H9 (cell line): ENCODE data around the gene F8A3. TPM values are rescaled to one million over a fixed set of nuclear protein-coding genes. Genes with fewer than 3 reads are reported as not detected.

ENCODE experiments used
- DNase-seq: peaks from one replicate; pipeline ENCODE4 v3.0.0-alpha.2; 2017
- H2AFZ ChIP-seq: one replicate; pipeline ENCODE4 v1.6.1; 2013; ENCODE audit warnings: mild to moderate bottlenecking, low read length, control low read depth, moderate library complexity
- H2AK5ac ChIP-seq: 2 replicates; pipeline ENCODE4 v1.6.1; 2013; ENCODE audit warnings: low read length, control low read depth, mixed read lengths; ENCODE audit not compliant: insufficient read length
- H2BK120ac ChIP-seq: one replicate; pipeline ENCODE4 v1.6.1; 2013; ENCODE audit warnings: low read depth, mild to moderate bottlenecking, low read length, control low read depth, inconsistent platforms; ENCODE audit not compliant: poor library complexity, severe bottlenecking
- H2BK12ac ChIP-seq: 2 replicates; pipeline ENCODE4 v1.6.1; 2013; ENCODE audit warnings: low read length, control low read depth, mixed read lengths, low read depth; ENCODE audit not compliant: insufficient read length
- H2BK15ac ChIP-seq: 2 replicates; pipeline ENCODE4 v1.6.1; 2013; ENCODE audit warnings: low read depth, low read length, control low read depth
- H2BK20ac ChIP-seq: one replicate; pipeline ENCODE4 v1.6.1; 2013; ENCODE audit warnings: low read depth, mild to moderate bottlenecking, low read length, control low read depth, inconsistent platforms; ENCODE audit not compliant: poor library complexity, severe bottlenecking
- H2BK5ac ChIP-seq: 2 replicates; pipeline ENCODE4 v1.6.1; 2013; ENCODE audit warnings: low read length, control low read depth, mixed read lengths; ENCODE audit not compliant: insufficient read length
- H3K14ac ChIP-seq: 2 replicates; pipeline ENCODE4 v1.6.1; 2013; ENCODE audit warnings: low read length, control low read depth; ENCODE audit not compliant: insufficient read depth
- H3K18ac ChIP-seq: 2 replicates; pipeline ENCODE4 v1.6.1; 2013; ENCODE audit warnings: low read depth, mild to moderate bottlenecking, mixed read lengths, low read length, control low read depth; ENCODE audit not compliant: insufficient read length
- H3K23ac ChIP-seq: 2 replicates; pipeline ENCODE4 v1.6.1; 2013; ENCODE audit warnings: low read length, control low read depth, mixed read lengths, low read depth; ENCODE audit not compliant: insufficient read length
- H3K23me2 ChIP-seq: 2 replicates; pipeline ENCODE4 v1.6.1; 2013; ENCODE audit warnings: low read depth, mild to moderate bottlenecking, mixed read lengths, low read length, control low read depth; ENCODE audit not compliant: insufficient read length, poor library complexity, severe bottlenecking
- H3K27ac ChIP-seq: 2 replicates; pipeline ENCODE4 v1.5.1; 2013; ENCODE audit warnings: low read length, control low read depth, mixed read lengths, low read depth; ENCODE audit not compliant: insufficient read length
- H3K27me3 ChIP-seq: 2 replicates; pipeline ENCODE4 v1.6.1; 2013; ENCODE audit warnings: low read length, control low read depth, inconsistent platforms; ENCODE audit not compliant: insufficient read depth
- H3K4ac ChIP-seq: 2 replicates; pipeline ENCODE4 v1.6.1; 2013; ENCODE audit warnings: low read depth, mild to moderate bottlenecking, control low read depth, inconsistent platforms, low read length, moderate library complexity
- H3K4me1 ChIP-seq: 2 replicates; pipeline ENCODE4 v1.6.1; 2013; ENCODE audit warnings: low read length, control low read depth, inconsistent platforms; ENCODE audit not compliant: insufficient read depth
- H3K4me2 ChIP-seq: 2 replicates; pipeline ENCODE4 v1.6.1; 2013; ENCODE audit warnings: low read length, control low read depth, mixed read lengths; ENCODE audit not compliant: insufficient read length, insufficient read depth
- H3K56ac ChIP-seq: 2 replicates; pipeline ENCODE4 v1.6.1; 2013; ENCODE audit warnings: low read depth, mild to moderate bottlenecking, mixed read lengths, low read length, control low read depth; ENCODE audit not compliant: insufficient read length
- H3K79me1 ChIP-seq: 2 replicates; pipeline ENCODE4 v1.6.1; 2013; ENCODE audit warnings: low read depth, mild to moderate bottlenecking, moderate library complexity, low read length, control low read depth, inconsistent platforms; ENCODE audit not compliant: insufficient read depth, poor library complexity, severe bottlenecking
- H3K79me2 ChIP-seq: 2 replicates; pipeline ENCODE4 v1.6.1; 2013; ENCODE audit warnings: low read length, control low read depth, inconsistent platforms; ENCODE audit not compliant: insufficient read depth
- H3K9ac ChIP-seq: 2 replicates; pipeline ENCODE4 v1.6.1; 2013; ENCODE audit warnings: low read length, control low read depth, mixed read lengths; ENCODE audit not compliant: insufficient read length; ENCODE audit errors: extremely low read depth
- H3K9me3 ChIP-seq: one replicate; pipeline ENCODE4 v1.6.1; 2013; ENCODE audit warnings: low read depth, low read length, inconsistent platforms; ENCODE audit not compliant: control insufficient read depth
- H3T11ph ChIP-seq: one replicate; pipeline ENCODE4 v1.6.1; 2013; ENCODE audit warnings: mild to moderate bottlenecking, low read length, control low read depth, inconsistent platforms
- H4K20me1 ChIP-seq: one replicate; pipeline ENCODE4 v1.6.1; 2013; ENCODE audit not compliant: control insufficient read depth, insufficient read length, insufficient read depth
- H4K5ac ChIP-seq: 2 replicates; pipeline ENCODE4 v1.6.1; 2013; ENCODE audit warnings: low read depth, mild to moderate bottlenecking, mixed read lengths, low read length, control low read depth; ENCODE audit not compliant: insufficient read length
- H4K8ac ChIP-seq: replicated peaks from 2 replicates; pipeline ENCODE4 v1.6.1; 2013; ENCODE audit warnings: low read length, control low read depth, mixed read lengths, low read depth; ENCODE audit not compliant: insufficient read length
- H4K91ac ChIP-seq: 2 replicates; pipeline ENCODE4 v1.6.1; 2013; ENCODE audit warnings: low read depth, mild to moderate bottlenecking, moderate library complexity, mixed read lengths, low read length, control low read depth; ENCODE audit not compliant: insufficient read length
- H3K27ac Mint-ChIP-seq, 3 experiments: 2 replicates in 2 of 3; 3 replicates in 1 of 3; pipeline ENCODE4 v1.8.0; 2020 to 2021; ENCODE audit warnings: mixed read lengths in 3 of 3, mild to moderate bottlenecking in 1 of 3, moderate library complexity in 1 of 3
- H3K27me3 Mint-ChIP-seq: 2 replicates; pipeline ENCODE4 v1.8.0; 2021; ENCODE audit warnings: low read depth, mild to moderate bottlenecking, moderate library complexity, mixed read lengths
- H3K36me3 Mint-ChIP-seq, 3 experiments: 2 replicates in 2 of 3; 3 replicates in 1 of 3; pipeline ENCODE4 v1.8.0; 2020 to 2021; ENCODE audit warnings: low read depth in 3 of 3, mixed read lengths in 3 of 3; ENCODE audit not compliant: insufficient read depth in 1 of 3
- H3K4me1 Mint-ChIP-seq, 2 experiments: 2 replicates each; pipeline ENCODE4 v1.8.0; 2020; ENCODE audit warnings: mixed read lengths in 2 of 2
- H3K4me3 Mint-ChIP-seq, 2 experiments: 2 replicates in 1 of 2; 3 replicates in 1 of 2; pipeline ENCODE4 v1.8.0; 2020 to 2021; ENCODE audit warnings: mild to moderate bottlenecking in 2 of 2, mixed read lengths in 2 of 2, moderate library complexity in 1 of 2
- H3K9me3 Mint-ChIP-seq, 2 experiments: 2 replicates in 1 of 2; 3 replicates in 1 of 2; pipeline ENCODE4 v1.8.0; 2020; ENCODE audit warnings: mild to moderate bottlenecking in 2 of 2, mixed read lengths in 2 of 2, moderate library complexity in 1 of 2
- WGBS: extraction: QIAGEN DNeasy Blood & Tissue Kit; methylation state at CpG from one replicate; pipeline ENCODE4 v1.1.7; 2013; ENCODE audit warnings: missing lambda C conversion rate, low lambda C conversion rate, mixed read lengths; ENCODE audit not compliant: insufficient read length; ENCODE audit errors: extremely low coverage; 5-methylcytosine and 5-hydroxymethylcytosine counted together
- total RNA-seq: library from RNA; stranded (reverse); gene quantifications from 2 replicates; pipeline ENCODE4 v1.2.1, GENCODE V29; 2021
- TF ChIP-seq, protein P1 (sequence below): fragments of 200-600 bp; sonication (generic); conservative IDR thresholded peaks from 3 replicates; pipeline ENCODE4 v1.8.0; 2021; ENCODE audit warnings: antibody characterized with exemption, mild to moderate bottlenecking

F8A3 gene
- total RNA-seq, 1 experiment from 2014 or later: 5.6 TPM

DNA sequence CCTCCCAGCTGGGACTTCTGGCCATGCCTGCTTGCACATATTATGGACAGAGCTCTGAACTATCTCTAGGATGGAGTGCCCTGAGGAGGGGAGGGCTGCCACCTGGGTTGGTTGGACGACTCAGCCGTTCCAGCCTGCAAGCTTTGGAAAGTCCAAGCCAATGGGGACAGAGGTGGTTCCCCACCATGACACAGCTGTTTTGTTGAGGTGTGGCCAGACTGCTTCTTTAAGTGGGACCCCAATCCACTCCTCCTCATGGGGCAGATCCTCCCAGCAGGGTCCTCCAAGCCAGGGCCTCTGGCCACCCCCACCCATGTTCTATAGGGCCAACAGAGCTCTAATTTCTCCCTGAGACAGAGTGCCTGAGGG is 22.7 kb downstream of the F8A3 start:
- H3K36me3 Mint-ChIP-seq: peaks cover 5 to 20% (median 7%) of the 10 kb centered on the region in 3 experiments; a peak in 6 of 7 replicates
- Histone ChIP-seq H4K20me1 (no peaks in the 10 kb centered on the region), H3K18ac (no peak overlapping the region)

More for the DNA sequence above, 22.7 kb downstream of the F8A3 start:
- no peak overlapping the region for H4K8ac ChIP-seq
- no peaks in the 10 kb centered on the region for H3K4me1 ChIP-seq
- no peaks in the 10 kb centered on the region for H3K79me2 ChIP-seq
- WGBS: no CpG with 5 or more reads among the region's 2 CpGs
- no peak overlapping the region for H3K4ac ChIP-seq
- H3K23me2 ChIP-seq: no peaks in the 10 kb centered on the region
- H3K4me2 ChIP-seq: no peak overlapping the region
- no peak overlapping the region for H3K23ac ChIP-seq
- no peaks in the 10 kb centered on the region for H3K79me1 ChIP-seq
- no peak overlapping the region for H3K27ac Mint-ChIP-seq
- no peak overlapping the region for H2BK20ac ChIP-seq
- DNase-seq: no peak
- no peak overlapping the region for H3T11ph ChIP-seq
- H3K4me1 Mint-ChIP-seq: no peaks in the 10 kb centered on the region
- TF ChIP-seq, protein P1, sequence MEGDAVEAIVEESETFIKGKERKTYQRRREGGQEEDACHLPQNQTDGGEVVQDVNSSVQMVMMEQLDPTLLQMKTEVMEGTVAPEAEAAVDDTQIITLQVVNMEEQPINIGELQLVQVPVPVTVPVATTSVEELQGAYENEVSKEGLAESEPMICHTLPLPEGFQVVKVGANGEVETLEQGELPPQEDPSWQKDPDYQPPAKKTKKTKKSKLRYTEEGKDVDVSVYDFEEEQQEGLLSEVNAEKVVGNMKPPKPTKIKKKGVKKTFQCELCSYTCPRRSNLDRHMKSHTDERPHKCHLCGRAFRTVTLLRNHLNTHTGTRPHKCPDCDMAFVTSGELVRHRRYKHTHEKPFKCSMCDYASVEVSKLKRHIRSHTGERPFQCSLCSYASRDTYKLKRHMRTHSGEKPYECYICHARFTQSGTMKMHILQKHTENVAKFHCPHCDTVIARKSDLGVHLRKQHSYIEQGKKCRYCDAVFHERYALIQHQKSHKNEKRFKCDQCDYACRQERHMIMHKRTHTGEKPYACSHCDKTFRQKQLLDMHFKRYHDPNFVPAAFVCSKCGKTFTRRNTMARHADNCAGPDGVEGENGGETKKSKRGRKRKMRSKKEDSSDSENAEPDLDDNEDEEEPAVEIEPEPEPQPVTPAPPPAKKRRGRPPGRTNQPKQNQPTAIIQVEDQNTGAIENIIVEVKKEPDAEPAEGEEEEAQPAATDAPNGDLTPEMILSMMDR: no peak
- H3K9ac ChIP-seq: no peak overlapping the region
- no peak overlapping the region for H2BK5ac ChIP-seq
- no peak overlapping the region for H3K4me3 Mint-ChIP-seq
- H2BK12ac ChIP-seq: no peak overlapping the region
- H2BK15ac ChIP-seq: no peak overlapping the region
- no peak overlapping the region for H4K5ac ChIP-seq
- H3K27me3 ChIP-seq: no peaks in the 10 kb centered on the region
- no peak overlapping the region for H3K56ac ChIP-seq
- H3K27ac ChIP-seq: no peak overlapping the region
- H3K9me3 Mint-ChIP-seq: peaks cover 81 to 83% of the 10 kb centered on the region in 2 experiments
- no peak overlapping the region for H2AFZ ChIP-seq
- H2BK120ac ChIP-seq: no peak overlapping the region
- no peak overlapping the region for H4K91ac ChIP-seq
- peaks cover 39% of the 10 kb centered on the region for H3K9me3 ChIP-seq
- no peak overlapping the region for H3K14ac ChIP-seq
- H2AK5ac ChIP-seq: no peak overlapping the region
- no peaks in the 10 kb centered on the region for H3K27me3 Mint-ChIP-seq
